Activated CD4-positive, alpha-beta T cell treated with anti-CD3 and anti-CD28 coated beads, Interleukin-2, amount 50 U/mL, for 1 hour (primary cell): ENCODE measurements around the gene ADGRE1.

ENCODE experiments used
- DNase-seq: peaks from one replicate; pipeline ENCODE4 v3.0.0-alpha.2; 2020

The ADGRE1 gene

DNA sequence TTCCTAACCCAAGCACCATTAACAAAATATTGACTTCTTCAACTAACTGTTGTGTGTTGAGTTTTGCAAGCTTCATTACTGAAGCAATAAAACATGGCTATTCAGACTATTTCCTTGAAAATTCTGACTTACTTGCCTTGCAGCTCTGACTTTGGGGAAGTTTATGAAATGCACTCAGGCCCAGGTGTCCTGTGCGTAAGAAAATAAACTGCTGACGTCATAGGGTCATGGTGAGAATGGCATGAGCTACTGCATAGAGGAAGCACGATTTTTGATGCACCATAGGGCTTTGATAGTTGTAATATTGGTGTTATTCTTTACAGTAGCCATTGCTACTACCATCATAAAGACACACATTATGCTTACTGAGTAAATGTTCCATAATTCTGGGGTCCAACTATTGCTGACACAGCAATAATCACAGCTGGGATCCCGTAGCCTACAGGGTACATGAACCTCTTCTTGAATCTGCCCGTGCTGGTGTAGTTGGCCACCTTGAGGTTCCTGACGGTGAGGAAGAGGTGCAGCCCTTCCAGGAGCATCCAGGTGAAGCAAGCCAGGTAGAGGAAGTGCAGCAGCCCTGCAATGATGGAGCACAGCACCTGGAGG lies 76.0 kb downstream of the ADGRE1 start:
- no peak for DNase-seq

DNA sequence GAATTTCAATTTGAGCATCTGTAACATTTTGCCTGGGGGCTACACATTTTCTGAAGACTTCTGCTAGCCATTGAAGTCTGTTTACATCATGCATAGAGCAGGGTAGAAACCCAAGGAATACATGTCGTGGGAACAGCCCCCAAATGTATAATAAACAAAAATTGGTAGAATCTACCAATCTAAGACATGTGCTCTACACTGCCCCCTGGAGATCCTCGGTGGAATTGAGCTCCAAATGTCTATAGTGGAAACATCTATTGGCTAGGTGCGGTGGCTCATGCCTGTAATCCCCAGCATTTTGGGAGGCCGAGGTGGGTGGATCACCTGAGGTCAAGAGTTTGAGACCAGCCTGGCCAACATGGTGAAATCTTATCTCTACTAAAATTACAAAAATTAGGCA lies 76.6 kb downstream of the ADGRE1 start:
- DNase-seq = peak; percentile 43

DNA sequence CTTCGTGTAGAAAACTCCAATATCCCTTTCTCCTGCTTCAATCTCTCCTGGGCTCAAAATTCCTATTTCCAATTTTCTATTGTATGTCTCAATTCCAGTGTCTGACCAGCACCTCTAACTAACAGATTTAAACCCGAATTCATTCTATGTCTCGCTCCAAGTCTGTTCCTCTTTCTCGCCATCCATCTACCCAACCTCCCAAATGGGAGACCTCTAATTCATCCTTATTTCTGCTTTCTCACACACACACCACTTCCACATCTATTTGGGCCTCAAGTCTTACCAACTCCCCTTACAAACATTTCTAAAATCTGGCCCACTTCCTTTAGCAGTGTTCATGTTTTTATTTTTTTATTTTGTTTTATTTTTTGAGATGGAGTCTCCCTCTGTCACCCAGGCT lies 80.6 kb downstream of the ADGRE1 start:
- no peak for DNase-seq

DNA sequence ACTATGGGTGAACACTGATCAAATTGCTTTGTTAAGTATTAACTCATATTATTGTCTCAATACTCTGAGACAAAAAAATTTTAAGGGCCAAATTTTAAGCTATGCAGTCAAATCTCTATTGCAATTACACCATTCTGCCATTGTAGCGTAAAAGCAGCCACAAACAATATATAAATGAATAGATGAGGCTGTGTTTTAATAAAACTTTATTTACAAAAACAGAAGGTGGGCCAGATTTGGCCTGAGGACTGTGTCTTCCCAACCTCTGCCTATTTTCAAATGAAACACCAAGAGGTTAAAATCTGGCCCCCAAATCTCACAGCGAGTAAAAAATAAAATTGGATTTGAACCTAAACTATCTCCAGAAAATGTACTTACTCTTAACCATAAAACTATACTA lies 82.1 kb downstream of the ADGRE1 start:
- DNase-seq = no peak

DNA sequence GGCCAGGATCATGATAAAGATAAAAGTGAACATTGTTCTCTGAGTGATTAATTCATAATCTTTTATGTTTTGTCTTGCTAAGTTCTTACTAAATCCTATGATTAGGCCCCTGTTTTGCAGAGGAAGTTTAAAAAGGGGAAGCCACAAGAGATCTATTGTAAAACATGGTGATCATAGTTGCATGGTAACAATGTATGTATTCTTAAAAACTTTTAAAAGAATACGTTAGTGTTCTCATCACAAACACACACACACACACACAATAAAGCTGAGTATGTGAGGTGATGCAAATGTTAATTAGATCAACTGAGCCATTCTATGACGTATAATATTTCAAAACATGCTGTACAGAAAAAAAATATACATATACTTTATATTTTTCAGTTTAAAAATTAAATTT lies 82.6 kb downstream of the ADGRE1 start:
- DNase-seq = no peak

DNA sequence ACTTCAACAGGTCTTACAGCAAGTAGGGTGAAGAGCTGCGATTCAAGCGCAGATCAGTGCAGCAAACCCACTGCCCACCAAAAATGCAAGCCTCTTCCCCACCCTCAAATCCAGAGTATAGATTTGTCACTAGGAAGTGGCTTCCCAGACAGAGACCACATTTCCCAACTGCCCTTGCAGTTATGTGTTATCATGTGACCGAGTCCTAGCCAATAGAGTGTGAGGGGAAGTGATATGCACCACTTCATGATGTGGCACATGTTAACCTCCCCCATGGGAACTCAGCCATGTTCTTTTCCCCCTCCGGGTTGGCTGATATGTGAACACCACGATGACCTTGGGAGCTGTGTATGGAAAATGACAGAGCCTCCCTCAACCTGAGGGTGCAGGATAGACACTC lies 83.1 kb downstream of the ADGRE1 start:
- no peak for DNase-seq

DNA sequence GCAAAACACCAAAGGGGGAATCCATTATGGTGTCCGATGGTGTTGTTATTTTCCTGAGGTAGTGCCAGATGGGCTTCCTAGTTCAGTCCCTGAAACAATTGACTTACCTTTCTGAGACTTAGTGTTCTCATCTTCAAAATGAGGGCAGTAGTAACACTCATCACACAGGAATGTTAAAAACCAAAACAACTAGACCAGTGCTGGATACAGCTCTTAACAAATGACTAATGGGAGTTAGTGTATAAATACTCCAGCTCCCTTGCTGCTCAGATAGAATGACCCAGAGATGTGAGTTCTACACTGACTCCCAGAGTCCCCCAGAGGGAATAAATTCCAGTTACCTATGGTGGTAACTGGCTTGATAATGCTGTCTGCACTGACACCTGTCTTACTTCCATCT lies 84.0 kb downstream of the ADGRE1 start:
- DNase-seq = no peak

DNA sequence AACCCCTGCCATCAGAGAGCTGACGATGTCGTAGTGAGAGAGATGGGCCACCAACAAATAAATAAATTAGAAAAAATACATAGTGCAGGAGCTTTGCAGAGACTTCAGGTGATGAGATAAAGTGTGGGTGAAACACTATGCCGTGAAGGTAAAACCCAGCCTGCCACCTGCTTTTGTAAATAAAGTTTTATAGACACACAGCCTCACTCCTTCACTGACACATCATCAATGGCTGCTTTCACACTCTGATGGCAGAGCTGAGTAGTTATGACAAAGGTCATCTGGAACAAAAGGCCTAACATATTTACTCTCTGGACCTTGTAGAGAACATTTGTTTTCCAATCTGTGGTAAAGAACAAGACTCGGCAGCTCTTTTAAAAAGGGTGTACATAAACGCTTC lies 88.8 kb downstream of the ADGRE1 start:
- DNase-seq = no peak

DNA sequence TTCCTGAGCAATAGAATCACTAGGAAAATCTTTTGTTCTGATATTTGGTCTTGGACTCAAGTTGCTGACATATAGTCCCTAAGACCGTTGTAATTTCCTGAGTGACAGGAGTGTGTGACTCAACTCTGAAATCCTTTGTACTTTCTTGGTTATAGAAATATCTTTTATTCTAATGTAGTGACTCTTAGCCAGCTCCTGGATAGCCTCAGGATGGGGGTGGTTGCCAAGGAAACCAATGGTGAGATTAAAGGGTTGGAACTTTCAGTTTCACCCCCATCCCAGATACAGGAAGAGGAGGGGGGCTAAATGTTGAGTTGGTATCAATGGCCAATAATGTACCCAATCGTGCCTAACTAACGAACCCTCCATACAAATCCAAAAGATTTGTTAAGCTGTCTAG lies 92.0 kb downstream of the ADGRE1 start:
- no peak for DNase-seq

DNA sequence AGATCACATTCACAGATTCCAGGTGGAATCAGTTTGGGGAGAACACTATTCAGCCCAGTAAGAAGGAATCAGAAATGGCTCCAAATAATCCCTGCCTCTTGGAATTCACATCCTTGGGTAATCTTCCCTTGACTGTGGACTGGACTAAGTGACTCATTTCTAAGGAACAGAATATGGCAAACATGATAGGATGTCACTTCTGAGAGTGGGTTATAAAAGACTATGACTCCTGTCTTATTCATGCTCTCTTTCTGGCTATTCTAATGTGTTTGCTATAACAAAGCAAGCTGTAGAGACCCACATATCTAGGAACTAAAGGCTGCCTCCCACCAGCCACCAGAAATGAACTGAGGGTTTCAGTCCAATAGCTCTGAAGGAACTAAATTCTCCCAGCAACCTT lies 96.1 kb downstream of the ADGRE1 start:
- no peak for DNase-seq

DNA sequence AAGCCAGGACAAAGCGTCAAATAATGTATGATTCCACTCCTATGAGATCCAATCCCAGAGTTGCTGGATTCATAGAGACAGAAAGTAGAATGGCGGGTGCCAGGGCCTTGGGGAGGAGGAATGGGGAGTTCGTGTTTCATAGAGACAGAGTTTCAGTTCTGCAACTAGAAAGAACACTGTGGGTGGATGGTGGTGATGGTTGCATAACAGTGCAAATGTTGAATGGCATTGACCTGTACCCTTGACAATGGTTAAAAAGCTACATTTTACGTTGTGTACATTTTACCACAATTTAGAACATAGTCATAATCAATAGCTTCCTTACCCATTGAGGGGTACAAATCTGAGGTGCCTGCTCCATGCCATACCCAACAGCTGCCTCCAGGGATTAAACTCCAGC lies 100.5 kb downstream of the ADGRE1 start:
- DNase-seq = no peak

DNA sequence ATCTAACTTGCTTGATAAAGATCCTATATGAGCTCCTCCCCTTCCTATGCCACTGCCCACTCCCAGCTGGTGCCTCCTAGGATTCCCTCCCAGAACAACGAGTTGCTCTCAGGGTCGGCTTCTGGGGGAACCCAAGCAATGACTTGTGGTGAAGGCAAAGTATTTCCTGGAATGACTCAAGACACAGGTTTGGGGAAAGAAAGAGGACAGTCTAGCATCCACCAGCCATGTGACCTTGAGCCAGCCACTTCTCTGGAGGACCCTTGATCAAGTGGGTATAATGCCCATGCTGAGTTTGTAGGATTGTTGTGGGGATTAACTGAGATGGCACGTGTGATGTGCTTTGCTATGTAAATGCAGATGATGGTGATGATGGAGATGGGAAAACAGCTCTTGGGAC lies 100.9 kb downstream of the ADGRE1 start:
- no peak for DNase-seq
